Measurements from ENCODE around the gene CEP43. TPM values are rescaled to one million over a fixed set of nuclear protein-coding genes. Genes with fewer than 3 reads are reported as not detected.

CEP43 gene
- total and polyA plus RNA-seq, 10 of the 15 experiments (the other 5 are each of a cell fraction or from before 2014, with no cell fraction given) = 7.7 to 49.9 (median 24.6) TPM

DNA sequence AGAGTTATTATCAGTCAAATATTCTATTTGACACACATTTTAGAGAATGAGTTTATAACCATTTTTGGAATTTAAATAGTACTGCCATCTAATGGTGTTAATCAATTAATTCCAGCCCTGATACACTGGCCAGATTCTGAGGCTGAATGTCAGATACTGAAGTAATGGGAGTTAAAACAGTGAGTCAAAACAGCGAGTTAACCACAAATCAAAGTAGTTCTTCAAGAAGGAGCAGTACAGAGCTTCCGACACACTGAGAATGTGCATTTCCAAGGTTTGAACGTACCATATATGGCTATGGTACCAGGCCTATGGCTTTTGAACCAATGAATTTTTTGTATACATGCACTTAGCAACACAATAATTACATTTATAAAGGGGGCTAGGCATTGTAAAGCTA lies 11.3 kb upstream of the CEP43 start:
- H3K4me2 ChIP-seq (ENCODE audit: control insufficient read depth, insufficient read depth) = no peak overlapping the region
- no peaks in the 10 kb centered on the region for H3K9me3 ChIP-seq (replicated peaks; ENCODE audit: control insufficient read depth, insufficient read depth, low read length)
- H3K79me2 ChIP-seq (ENCODE audit: control insufficient read depth, insufficient read depth, low read length) = no peaks in the 10 kb centered on the region; the same call in 1 of the 2 replicates
- no peak for ATAC-seq
- no peak for DNase-seq (ENCODE audit: low read depth, low spot score)
- in situ Hi-C loops (cut with MboI) (no loop called here), intact Hi-C loops (cut with micrococcal nuclease; ENCODE audit: unreplicated experiment) (loop anchor here (2.0 kb wide), 1 partner anchor 37 kb away; no protein-coding TSS in a partner anchor)
- H3K9ac ChIP-seq (ENCODE audit: control insufficient read depth, insufficient read depth, low read length) = no peak overlapping the region
- no peaks in the 10 kb centered on the region for H4K20me1 ChIP-seq (ENCODE audit: control insufficient read depth, insufficient read depth)
- no TSS peak for BruUV-seq (replicated peaks)
- no peaks in the 10 kb centered on the region; the same call in 1 of the 2 replicates for H3K4me1 ChIP-seq (ENCODE audit: control insufficient read depth, insufficient read depth, low read length)
- ChIA-PET POLR2A (no interaction called here), RAD21 (ENCODE audit: unreplicated experiment) (interaction anchor here (1.1 to 5.1 kb wide), 11 partner anchors 26 to 213 kb away, joined by 3 to 79 read pairs (median 10); partner anchors contain the start of gene RNASET2), CTCF (interaction anchor here (0.6 to 4.5 kb wide), 28 partner anchors 9 to 301 kb away, joined by 3 to 139 read pairs (median 10); partner anchors contain the start of gene RNASET2), SMC1A (ENCODE audit: uncharacterized antibody, unreplicated experiment) (interaction anchor here (1.0 to 4.8 kb wide), 21 partner anchors 9 to 321 kb away, joined by 3 to 85 read pairs (median 8); partner anchors contain the start of gene RNASET2)
- H3K4me3 ChIP-seq = no peak overlapping the region
- FAIRE-seq = no peak
- H2AFZ ChIP-seq (ENCODE audit: control insufficient read depth, low read depth, low read length) = no peak overlapping the region
- WGBS (ENCODE audit: insufficient coverage, insufficient replicate concordance, low lambda C conversion rate, missing lambda C conversion rate) = 78% methylated on average over 3 of the region's 3 CpGs
- H3K27me3 ChIP-seq (replicated peaks in 1 of 2; ENCODE audit: control insufficient read depth in 2 of 2, insufficient read depth in 2 of 2, low read length in 1 of 2) = no peaks in the 10 kb centered on the region
- H3K36me3 ChIP-seq (ENCODE audit: control insufficient read depth in 2 of 2, insufficient read depth in 2 of 2, low read length in 1 of 2) = peaks cover 2 to 6% of the 10 kb centered on the region in 2 experiments
- TF ChIP-seq, protein P1, sequence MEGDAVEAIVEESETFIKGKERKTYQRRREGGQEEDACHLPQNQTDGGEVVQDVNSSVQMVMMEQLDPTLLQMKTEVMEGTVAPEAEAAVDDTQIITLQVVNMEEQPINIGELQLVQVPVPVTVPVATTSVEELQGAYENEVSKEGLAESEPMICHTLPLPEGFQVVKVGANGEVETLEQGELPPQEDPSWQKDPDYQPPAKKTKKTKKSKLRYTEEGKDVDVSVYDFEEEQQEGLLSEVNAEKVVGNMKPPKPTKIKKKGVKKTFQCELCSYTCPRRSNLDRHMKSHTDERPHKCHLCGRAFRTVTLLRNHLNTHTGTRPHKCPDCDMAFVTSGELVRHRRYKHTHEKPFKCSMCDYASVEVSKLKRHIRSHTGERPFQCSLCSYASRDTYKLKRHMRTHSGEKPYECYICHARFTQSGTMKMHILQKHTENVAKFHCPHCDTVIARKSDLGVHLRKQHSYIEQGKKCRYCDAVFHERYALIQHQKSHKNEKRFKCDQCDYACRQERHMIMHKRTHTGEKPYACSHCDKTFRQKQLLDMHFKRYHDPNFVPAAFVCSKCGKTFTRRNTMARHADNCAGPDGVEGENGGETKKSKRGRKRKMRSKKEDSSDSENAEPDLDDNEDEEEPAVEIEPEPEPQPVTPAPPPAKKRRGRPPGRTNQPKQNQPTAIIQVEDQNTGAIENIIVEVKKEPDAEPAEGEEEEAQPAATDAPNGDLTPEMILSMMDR (IDR thresholded peaks at IDR 0.05 in 2 of 3, conservative IDR thresholded peaks at IDR 0.05 in 1 of 3; ENCODE audit: control insufficient read depth in 2 of 3, extremely low read depth in 1 of 3, insufficient read depth in 1 of 3, low read depth in 3 of 3, low read length in 3 of 3) = peak in 1 of 3 experiments; percentile 17; a peak in 1 of 6 replicates
- TF ChIP-seq KLF5 (IDR thresholded peaks at IDR 0.05; ENCODE audit: partially characterized antibody) = no peak
- TF ChIP-seq, protein P2, sequence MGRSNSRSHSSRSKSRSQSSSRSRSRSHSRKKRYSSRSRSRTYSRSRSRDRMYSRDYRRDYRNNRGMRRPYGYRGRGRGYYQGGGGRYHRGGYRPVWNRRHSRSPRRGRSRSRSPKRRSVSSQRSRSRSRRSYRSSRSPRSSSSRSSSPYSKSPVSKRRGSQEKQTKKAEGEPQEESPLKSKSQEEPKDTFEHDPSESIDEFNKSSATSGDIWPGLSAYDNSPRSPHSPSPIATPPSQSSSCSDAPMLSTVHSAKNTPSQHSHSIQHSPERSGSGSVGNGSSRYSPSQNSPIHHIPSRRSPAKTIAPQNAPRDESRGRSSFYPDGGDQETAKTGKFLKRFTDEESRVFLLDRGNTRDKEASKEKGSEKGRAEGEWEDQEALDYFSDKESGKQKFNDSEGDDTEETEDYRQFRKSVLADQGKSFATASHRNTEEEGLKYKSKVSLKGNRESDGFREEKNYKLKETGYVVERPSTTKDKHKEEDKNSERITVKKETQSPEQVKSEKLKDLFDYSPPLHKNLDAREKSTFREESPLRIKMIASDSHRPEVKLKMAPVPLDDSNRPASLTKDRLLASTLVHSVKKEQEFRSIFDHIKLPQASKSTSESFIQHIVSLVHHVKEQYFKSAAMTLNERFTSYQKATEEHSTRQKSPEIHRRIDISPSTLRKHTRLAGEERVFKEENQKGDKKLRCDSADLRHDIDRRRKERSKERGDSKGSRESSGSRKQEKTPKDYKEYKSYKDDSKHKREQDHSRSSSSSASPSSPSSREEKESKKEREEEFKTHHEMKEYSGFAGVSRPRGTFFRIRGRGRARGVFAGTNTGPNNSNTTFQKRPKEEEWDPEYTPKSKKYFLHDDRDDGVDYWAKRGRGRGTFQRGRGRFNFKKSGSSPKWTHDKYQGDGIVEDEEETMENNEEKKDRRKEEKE (IDR thresholded peaks at IDR 0.05) = no peak
- no peak overlapping the region for H3K27ac ChIP-seq (ENCODE audit: control insufficient read depth, insufficient read depth)
